ENCODE measurements around the gene BFSP2. TPM values are rescaled to one million over a fixed set of nuclear protein-coding genes. Genes with fewer than 3 reads are reported as not detected.

The BFSP2 gene
- total and polyA plus RNA-seq, 2 experiments from 2014 or later: not detected

GRCh38 chr3:133452641-133453319 lies 52.9 kb downstream of the BFSP2 start:
- H2AFZ ChIP-seq: no peak overlapping the region
- 27% methylated on average over 5 of the region's 5 CpGs for WGBS (ENCODE audit: low lambda C conversion rate, missing lambda C conversion rate)
- H3K79me2 ChIP-seq: no peaks in the 10 kb centered on the region
- no peaks in the 10 kb centered on the region for H4K20me1 ChIP-seq (ENCODE audit: insufficient read depth, poor library complexity, severe bottlenecking)
- no peaks in the 10 kb centered on the region for H3K9me3 ChIP-seq (ENCODE audit: low read depth)
- no peaks in the 10 kb centered on the region for H3K36me3 ChIP-seq (replicated peaks; ENCODE audit: insufficient read depth, low read depth)
- no peaks in the 10 kb centered on the region for H3K27me3 ChIP-seq
- H3K9me2 ChIP-seq (replicated peaks; ENCODE audit: insufficient read depth): no peaks in the 10 kb centered on the region
- peak overlapping the region; percentile 53 for H3K27ac ChIP-seq
- no peak overlapping the region for H3K4me3 ChIP-seq
- peaks cover 15% of the 10 kb centered on the region for H3K4me1 ChIP-seq (ENCODE audit: insufficient read depth)
- no peak for TF ChIP-seq EZH2phosphoT487 (IDR thresholded peaks at IDR 0.05; ENCODE audit: low read depth, severe bottlenecking, unreplicated experiment)
- TF ChIP-seq EZH2 (IDR thresholded peaks at IDR 0.05; ENCODE audit: borderline replicate concordance): no peak
- TF ChIP-seq CTCF (IDR thresholded peaks at IDR 0.05; ENCODE audit: poor library complexity): no peak
- DNase-seq (ENCODE audit: low spot score): no peak
- peak overlapping the region; percentile 26 for H3K4me2 ChIP-seq

- Histone ChIP-seq H3K27me3 (no peaks in the 10 kb centered on the region), H3K79me2 (no peaks in the 10 kb centered on the region), H3K4me2 (peak overlapping the region; percentile 26), H3K4me3 (no peak overlapping the region), H3K36me3 (replicated peaks; ENCODE audit: insufficient read depth, low read depth) (no peaks in the 10 kb centered on the region), H3K9me2 (replicated peaks; ENCODE audit: insufficient read depth) (no peaks in the 10 kb centered on the region), H3K9me3 (ENCODE audit: low read depth) (no peaks in the 10 kb centered on the region), H4K20me1 (ENCODE audit: insufficient read depth, poor library complexity, severe bottlenecking) (no peaks in the 10 kb centered on the region), H2AFZ (no peak overlapping the region), H3K4me1 (ENCODE audit: insufficient read depth) (peaks cover 15% of the 10 kb centered on the region), H3K27ac (no peak overlapping the region)
- TF ChIP-seq EZH2 (IDR thresholded peaks at IDR 0.05; ENCODE audit: borderline replicate concordance) (no peak), EZH2phosphoT487 (IDR thresholded peaks at IDR 0.05; ENCODE audit: low read depth, severe bottlenecking, unreplicated experiment) (no peak), CTCF (IDR thresholded peaks at IDR 0.05; ENCODE audit: poor library complexity) (no peak)
- DNase-seq (ENCODE audit: low spot score): no peak
- 47% methylated on average over 3 of the region's 3 CpGs for WGBS (ENCODE audit: low lambda C conversion rate, missing lambda C conversion rate)
Measured at GRCh38 chr3:133453383-133453782, 53.5 kb downstream of the BFSP2 start.

DNA sequence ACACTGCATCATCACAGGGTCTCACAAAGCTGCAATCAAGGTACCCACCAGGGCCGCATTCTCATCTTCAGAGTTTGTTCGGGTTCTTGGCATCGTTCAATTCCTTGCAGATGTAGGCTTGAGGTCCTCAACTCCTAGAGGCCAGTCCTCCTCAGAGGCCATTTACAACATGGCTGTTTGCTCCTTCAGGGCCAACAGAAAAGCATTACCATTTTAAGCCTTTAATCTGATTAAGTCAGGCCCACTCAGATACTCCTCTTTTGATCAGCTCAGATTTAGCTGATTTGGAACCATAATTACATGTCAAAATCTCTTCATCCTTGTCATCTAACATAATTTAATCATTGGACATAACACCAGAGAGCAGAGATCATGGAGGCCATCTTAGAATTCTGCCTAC lies 55.4 kb downstream of the BFSP2 start:
- H3K9me3 ChIP-seq (ENCODE audit: low read depth): no peaks in the 10 kb centered on the region
- WGBS (ENCODE audit: low lambda C conversion rate, missing lambda C conversion rate): 71% methylated on average over 3 of the region's 3 CpGs
- no peak for DNase-seq (ENCODE audit: low spot score)
- H4K20me1 ChIP-seq (ENCODE audit: insufficient read depth, poor library complexity, severe bottlenecking): no peaks in the 10 kb centered on the region
- H3K4me1 ChIP-seq (ENCODE audit: insufficient read depth): peaks cover 24% of the 10 kb centered on the region
- no peaks in the 10 kb centered on the region for H3K36me3 ChIP-seq (replicated peaks; ENCODE audit: insufficient read depth, low read depth)
- no peaks in the 10 kb centered on the region for H3K9me2 ChIP-seq (replicated peaks; ENCODE audit: insufficient read depth)
- no peaks in the 10 kb centered on the region for H3K27me3 ChIP-seq
- H3K4me2 ChIP-seq: no peak overlapping the region
- H3K4me3 ChIP-seq: no peak overlapping the region
- no peaks in the 10 kb centered on the region for H3K79me2 ChIP-seq
- no peak overlapping the region for H3K27ac ChIP-seq
- TF ChIP-seq EZH2phosphoT487 (IDR thresholded peaks at IDR 0.05; ENCODE audit: low read depth, severe bottlenecking, unreplicated experiment) (no peak), CTCF (IDR thresholded peaks at IDR 0.05; ENCODE audit: poor library complexity) (no peak), EZH2 (IDR thresholded peaks at IDR 0.05; ENCODE audit: borderline replicate concordance) (no peak)
- no peak overlapping the region for H2AFZ ChIP-seq
